T1000 (cell line): ENCODE measurements around the gene VAMP2.

Experiments used
- DNase-seq: peaks from one replicate; lab custom pipeline; 2025; ENCODE audit warnings: mixed read lengths; lab: John Stamatoyannopoulos, UW

VAMP2 gene

DNA sequence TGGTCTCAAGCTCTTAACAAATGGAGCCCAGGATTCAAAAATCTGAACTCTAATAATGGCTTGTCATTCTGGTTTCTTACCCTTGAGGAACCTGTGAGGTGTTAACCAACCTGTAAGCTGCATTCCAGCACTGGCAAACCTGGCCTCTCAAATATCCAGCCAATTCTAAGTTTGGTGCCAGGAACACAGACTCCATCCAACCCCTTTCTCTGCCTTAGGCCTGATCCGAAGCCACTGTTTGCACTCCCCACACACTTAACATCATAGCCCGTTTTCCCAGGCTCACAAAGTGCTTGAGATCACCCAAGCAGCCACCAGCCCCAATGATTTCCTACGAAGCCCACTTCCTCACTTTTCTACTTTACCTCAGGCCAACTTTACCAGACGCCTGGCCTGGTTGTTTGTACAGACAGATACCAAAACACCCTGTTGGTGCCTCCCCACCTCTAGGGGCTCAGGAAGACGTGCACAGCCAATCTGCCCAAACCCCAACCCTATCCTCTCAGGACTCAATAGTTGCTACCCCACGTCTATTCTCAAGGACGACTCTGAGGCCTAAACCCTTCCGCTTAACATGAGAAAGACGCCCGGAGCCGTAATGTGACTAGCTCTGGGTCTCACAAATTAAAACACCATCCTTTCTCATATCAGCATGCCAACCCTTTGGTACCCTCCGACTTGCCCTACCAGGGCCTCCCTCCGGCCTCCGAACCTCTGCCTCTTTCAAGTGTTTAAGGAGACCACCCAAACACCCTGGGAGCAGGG is 7.3 kb downstream of the VAMP2 start:
- no peak for DNase-seq

DNA sequence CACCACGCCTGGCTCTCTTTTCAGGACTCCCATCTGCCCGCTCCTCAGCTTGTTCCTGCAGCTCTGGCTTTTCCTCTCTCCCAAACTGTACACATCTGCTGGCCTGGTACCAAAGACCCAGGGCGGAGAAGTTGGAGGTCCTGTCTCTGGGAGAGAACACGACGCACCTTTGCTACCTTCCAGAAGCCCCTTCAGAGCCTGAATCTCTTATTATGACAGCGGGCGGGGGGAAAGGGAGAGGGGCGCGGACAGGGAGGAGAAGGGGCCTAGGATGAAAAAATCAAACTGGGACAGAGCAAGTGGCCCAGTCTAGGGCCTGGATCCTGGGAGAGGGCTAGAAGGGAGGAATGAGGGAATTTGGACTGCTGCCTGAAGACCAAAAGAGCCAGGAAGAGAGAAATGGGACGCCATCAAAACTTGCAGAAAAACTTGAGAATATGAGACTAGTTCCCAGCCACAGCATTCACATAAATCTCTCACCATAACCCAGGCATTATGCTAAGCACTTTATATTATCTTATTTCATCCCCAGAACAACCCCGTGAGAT is 8.1 kb downstream of the VAMP2 start:
- DNase-seq, result no peak

DNA sequence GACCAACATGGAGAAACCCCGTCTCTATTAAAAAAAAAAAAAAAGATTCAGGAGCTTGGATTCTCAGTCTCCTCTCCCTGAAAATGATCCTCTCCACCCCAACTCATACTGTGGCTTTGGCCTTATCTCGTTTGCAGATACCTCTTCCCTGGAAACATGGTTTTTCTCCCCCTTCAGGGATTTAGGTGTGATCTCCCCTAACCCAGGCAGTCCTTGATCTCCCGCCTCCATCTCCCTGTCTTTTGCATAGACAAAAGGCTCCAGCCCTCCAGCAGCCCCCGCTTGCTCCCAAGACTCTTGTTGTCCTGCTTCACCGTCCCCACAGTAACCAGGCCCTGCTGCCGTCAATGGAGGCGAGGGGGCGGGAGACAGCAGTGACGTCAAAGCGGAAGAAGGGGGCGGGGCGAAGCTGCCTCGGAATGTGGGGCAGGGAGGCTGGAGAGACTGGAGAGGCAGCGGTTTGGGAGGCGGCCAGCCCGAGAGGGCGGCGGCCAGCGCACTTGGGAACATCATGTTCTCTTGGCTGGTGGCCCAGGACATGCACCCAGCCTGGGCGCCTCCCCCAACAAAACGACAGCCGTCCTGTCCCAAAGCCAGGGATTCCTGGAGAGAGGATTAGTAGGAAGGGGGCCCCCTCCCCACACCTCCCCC is 8.7 kb downstream of the VAMP2 start:
- DNase-seq, result peak; percentile 96

DNA sequence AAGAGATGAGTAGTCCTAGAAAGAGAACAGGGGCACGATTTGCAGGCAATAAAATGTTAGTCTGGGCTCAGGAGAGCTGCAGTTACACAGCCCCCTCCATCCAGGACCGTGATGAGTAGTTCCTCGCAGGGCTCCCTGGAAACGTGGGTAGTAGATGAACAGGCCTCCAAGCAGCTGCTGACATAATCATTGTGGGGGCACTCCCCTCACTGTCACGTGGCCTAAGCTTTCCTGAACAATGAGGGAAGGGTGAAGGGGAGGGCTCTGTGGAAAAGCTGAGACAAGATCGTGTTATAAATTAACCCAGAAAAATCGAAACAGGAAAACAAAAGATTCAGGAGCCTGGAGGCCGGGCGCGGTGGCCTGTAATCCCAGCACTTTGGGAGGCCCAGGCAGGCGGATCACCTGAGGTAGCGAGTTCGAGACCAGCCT is 9.2 kb downstream of the VAMP2 start:
- DNase-seq, result peak; percentile 79

DNA sequence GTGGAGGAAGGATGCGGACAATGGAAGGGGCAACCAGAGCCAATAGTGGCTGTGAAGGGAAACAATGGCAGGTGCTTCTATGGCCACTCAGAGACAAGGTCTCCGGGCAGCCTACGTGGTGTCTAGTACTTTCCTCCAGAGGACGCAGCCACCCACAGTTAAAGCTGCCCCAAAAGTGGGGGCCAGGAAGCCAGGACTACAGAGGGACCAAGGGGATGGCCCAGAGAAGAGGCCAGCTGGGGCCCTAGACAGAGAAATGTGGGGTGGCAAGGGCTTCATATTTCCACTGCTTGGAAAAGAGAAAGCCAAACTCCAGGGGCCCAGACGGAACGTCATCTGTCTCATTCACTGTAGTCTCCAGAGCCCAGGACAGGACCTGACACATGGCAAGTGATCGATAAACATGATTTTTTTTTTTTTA is 9.7 kb downstream of the VAMP2 start:
- no peak for DNase-seq

DNA sequence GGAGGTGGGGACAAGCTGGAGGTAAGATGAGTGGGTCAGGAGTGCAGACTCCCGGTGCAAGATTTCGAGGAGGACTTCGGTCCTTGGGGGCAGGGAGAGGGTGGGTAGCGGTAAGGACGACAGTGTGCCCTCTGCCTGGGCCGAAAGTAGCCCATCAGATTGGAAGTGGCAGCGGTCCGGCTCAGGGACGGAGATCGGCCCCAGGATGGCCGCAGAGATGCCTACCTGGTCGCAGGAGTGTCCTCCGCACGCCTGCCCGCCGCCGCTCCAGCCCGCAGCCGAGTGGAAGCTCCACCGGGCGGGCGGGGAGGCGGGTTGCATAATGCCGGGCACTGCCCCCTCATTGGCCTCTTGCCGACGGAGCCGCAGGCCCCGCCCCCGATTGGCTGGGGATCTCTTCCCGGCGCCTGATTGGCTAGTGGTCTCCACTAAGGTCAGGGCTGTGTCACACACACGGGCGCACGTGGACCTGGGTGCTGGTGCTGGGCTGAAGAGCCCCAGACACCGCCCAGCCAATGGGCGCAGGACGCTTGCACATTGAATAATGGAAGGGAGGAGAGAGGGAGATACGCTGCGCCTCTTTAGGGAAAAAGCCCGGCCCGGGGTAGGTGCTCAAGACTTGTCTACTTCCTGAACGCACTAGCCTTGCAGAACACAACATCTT is 10.5 kb downstream of the VAMP2 start, which contains the start of gene PER1:
PER1 (minus strand) TSS at position 293 of the 664 bp plus-strand sequence. CDS start 1,698 bp downstream, outside the sequence.
- DNase-seq, result peak; percentile 92

DNA sequence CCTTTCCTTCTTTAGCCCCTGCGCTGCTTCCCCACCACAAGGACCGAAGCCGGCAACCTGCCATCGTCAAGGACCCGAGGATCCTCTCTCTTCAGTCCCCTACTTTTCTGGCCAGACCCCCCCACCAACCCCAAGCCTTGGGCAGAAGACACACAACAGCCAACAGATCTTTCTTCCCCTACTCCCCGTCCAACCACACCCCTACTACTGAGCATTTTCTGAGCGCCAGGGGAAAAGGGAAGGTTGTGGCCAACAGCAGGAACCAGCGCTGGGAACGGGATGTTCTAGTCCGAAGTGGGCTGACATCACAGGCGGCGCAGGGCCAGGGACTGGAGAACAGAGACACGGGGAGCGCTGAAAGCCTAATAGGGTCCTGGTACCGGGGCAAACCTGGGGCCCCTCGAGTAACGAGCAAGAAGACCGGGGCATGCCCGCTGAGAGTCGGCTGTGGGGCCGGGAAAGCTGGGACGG is 11.1 kb downstream of the VAMP2 start:
- no peak for DNase-seq

DNA sequence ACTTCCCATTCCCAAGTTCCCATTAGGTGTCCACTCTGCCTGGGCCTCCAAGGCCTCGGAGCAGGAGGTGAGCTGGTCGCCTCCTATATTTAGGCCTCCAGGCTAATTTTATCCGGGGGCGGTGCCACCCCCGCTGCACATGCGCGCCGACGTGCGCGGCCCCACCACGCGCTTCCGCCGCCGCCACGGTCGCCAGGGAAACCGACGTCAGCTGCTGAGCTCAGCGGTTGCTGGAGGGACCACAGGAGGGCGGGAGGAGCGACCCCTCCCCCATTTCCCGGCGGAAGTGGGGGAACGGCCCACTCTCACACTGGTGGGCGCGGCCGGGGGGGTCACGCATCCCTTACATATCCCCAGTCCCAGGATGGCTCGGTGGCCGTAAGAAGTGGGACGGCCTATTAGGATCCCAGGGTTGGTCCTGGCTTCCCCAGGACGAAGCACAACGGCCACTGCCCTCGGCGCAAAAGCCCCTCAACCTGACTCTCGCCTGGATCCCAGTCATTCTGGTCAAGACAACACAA is 11.6 kb downstream of the VAMP2 start:
- DNase-seq, result peak; percentile 82

DNA sequence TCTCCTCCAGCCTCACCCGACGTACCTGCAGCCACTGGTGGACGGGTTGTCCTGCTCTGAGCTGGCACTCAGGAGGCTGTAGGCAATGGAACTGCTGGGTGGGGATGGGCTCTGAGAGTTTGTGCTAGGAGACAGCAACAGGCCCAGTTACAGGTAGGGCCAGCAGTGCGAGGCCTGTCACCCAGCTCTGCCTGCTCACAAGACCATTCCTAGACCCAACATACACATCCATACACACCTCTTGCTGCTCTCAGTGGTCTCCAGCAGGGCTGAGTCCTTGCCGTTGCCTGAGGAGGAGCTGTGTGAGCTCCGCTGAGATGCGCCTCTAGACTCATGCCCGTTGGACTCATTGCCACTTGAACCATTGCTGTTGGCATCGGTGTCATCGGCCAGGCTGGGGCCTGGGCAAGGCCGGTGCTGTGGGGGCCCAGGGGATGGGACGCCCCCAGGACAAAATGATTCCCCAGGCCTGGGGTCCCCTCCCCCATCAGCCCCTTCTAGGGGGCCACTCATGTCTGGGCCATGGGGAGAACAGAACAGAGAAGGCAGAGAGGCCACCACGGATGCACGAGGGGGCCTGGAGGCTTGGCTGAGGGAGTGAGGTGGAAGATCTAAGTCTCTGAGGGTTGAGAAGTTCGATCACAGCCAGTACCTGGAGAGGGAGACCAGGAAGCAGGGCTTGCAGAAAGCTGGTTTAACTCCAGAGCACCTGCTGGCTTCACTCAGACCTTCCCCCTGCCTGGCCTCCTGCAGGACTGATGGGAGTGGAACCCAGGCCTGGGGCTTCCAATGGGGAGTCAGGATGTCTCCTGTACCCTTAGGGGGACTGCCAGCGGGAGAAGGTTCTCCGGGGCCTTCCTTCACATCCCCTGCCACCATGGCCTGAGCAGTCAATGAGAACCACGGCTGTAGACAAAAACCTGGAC is 12.3 kb downstream of the VAMP2 start:
- no peak for DNase-seq

DNA sequence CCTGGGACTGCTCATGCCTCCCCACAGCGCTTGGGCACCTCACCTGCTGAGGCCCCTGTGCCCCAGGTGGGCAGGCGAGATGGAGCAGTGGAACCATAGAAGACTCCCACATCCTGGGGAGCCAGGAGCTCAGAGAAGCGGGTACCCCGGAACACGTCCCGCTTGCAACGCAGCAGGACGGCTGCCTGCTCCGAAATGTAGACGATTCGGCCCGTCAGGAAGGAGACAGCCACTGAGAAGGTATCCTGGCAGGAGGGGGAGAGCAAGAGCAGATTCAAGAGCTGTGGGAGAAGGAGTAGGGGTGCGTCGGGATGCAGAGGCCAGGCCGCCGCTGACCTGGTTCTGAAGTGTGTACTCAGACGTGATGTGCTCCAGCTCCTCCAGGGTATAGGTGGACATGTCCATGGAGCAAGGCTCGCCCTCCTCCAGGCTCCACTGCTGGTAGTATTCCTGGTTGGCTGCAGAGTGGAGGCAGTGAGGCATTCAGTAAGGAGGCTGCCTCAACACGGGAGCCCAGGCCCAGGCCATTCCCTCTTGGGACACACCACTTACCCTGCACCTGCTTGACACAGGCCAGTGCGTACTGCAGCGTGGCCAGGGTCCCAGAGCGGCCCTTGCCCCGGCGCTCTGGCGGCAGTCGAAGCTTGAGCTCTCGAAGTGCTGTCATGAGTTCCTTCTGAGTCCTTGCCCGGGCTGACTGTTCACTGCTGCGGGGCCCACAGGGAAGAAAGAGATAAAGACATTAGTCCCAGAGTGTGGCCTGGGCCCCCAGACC is 13.1 kb downstream of the VAMP2 start:
- no peak for DNase-seq

DNA sequence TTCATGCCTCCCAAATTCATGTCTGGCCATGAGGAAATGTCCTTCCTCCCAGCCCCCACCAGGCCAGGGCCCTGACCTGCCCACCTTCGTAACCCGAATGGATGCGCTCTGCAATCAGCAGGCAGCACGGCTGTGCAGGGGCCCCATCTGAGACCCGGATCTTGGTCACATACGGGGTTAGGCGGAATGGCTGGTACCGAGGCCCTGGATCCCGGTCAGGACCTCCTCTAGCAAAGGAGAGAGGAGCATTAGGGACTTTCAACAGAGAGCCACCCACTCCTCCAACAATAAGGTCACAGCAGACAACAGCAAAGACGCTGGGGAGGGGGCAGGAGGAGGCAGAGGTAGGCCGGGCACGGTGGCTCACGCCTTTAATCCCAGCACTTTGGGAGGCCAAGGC is 14.2 kb downstream of the VAMP2 start:
- DNase-seq, result no peak

DNA sequence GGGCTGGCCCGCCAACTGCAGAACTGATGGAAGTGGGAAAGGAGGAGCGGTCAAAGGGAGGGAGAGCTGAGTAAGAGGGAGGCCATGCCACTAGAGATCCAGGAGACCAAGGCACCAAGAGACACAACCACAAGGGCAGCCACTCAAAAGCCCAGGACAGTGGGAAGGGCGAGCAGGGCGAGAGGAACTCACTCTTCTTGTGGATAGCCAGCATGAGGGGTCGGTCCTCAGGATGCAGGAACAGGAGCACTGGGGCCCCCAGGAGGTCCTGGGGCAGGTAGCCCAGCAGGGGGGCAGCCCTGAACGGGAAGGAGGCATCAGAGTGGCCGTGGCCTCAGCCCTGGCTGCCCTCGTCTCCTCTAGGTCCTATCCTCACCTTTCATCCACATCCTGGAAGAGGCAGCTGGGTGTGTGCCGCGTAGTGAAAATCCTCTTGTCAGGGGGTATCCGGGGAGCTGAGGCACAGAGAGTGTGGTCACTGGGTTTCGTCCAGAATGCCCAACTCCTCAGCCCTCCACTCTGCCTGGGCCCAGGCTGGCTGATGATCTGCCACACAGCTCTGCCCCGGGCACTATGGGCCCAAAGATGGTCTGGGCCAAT is 14.8 kb downstream of the VAMP2 start:
- DNase-seq, result no peak

DNA sequence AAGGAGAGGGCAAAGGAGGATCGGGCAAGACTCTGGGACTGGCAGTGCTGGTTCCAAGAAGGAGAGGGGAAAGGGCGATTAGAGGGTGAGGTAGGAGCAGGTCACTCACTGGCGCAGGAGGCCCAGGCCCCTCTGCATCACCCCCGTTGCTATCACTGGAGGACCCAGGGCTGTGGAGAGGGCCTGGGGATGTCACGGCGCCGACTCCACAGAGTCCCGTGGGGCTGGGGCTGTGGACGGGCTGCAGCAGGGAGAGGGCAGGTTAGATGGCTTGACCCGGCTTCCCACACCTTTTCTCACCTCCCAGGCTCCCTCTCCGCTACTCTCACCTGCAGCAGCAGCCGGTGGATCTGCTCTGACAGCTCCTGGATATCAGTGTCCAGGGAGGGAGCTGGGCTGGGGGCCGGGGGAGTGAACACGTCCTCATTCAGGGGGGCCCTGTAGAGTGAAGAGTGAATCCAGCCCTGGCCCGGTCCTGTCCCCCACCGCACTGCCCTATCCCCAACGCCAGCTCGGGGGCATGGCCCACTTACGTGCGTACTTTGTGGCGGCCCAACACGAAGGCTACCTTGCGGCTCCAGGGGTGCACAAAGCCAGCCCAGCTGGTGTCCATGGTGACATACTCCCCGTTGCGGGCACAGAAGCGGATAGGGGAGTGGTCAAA is 15.5 kb downstream of the VAMP2 start:
- no peak for DNase-seq

DNA sequence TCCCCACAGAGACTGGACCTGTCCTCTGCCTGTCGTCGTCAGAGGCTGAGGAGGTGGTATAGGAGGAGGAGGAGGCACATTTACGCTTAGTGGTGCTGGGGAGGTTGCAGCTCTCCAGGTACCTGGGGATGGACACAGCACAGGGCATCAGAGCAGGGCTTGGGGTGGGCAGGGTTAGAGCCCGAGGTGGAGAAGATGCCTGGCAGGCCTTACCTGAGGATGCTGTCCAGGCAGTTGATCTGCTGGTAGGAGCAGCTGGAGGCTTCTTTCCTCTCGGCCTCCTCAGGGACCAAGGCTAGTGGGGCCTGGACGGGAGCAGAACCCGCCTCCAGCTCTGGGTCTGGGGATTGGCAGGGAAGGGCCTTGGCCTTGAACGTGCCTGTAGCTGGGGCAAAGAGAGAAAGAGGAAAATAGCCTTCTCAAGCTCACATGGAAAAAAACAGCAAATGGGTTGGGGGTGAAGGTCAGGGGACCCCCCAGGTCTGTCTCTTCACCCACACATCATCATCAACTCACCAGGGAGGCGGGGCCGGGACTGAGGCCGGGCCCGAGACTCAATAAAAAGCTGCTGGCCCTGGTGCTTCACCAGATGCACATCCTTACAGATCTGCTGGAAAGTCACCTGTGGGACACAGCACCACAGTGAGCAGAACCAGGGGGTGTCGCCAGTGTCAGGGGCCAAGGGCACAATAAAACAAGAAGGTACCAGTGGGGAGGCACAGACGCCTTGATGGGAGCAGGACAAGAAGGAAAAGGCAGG is 16.2 kb downstream of the VAMP2 start:
- no peak for DNase-seq

DNA sequence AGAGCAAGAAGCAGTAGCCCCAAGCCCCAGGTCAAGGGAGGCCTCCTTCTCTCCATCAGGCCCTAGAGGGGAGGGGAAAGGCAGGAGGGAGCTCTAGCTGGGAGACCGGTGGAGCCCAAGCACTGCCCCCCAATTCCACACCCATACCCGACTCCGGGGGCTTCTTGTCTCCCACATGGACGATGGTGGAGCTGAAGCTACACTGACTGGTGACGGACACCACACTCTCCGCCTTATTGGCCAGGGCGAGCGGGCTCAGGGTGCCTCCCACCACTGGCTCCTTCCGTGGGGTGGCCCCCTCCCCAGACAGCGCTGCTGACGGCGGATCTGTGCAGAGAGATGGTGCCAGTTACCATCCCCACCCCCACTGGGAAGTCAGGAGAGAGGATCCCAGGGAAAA is 16.9 kb downstream of the VAMP2 start:
- DNase-seq, result no peak

DNA sequence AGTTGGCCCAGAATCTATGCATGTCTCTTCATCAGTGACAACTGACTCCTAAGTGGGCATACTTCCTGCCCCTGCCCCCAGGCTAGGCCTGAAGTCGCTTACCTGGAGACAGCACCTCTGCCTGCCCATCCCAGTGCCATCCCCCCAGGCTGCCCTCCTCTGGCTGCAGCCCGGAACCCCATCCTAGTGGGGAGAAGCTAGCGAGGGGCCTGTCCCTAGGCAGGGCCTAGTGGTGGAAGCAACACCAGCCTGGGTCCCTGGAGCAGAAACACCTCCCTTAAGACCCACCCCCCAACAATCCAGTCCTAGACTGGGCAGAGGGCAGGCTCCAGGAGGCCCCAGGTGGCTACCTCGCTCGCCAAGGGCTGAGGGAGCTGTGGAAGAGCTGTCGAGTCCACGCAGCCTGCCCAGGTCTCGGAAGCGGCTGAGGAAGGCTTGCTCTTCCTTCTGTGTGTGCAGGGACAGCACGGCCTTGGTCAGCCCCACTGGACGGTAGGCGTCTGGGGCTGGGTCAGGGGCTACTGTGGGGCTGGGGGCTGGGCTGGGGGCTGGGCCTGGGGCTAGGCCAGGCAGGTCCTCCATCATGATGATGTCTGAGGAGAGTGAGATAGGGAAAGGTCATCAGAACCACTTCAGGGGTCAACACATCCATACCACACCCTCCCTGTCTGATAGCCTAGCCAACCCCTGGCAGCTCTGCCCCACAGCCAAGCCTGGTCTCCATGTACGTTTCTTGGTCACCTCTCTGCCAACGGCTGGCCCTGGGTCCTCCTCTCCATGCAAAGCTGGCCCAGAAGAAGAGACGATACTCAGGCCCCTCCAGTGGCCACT is 18.1 kb downstream of the VAMP2 start:
- no peak for DNase-seq

DNA sequence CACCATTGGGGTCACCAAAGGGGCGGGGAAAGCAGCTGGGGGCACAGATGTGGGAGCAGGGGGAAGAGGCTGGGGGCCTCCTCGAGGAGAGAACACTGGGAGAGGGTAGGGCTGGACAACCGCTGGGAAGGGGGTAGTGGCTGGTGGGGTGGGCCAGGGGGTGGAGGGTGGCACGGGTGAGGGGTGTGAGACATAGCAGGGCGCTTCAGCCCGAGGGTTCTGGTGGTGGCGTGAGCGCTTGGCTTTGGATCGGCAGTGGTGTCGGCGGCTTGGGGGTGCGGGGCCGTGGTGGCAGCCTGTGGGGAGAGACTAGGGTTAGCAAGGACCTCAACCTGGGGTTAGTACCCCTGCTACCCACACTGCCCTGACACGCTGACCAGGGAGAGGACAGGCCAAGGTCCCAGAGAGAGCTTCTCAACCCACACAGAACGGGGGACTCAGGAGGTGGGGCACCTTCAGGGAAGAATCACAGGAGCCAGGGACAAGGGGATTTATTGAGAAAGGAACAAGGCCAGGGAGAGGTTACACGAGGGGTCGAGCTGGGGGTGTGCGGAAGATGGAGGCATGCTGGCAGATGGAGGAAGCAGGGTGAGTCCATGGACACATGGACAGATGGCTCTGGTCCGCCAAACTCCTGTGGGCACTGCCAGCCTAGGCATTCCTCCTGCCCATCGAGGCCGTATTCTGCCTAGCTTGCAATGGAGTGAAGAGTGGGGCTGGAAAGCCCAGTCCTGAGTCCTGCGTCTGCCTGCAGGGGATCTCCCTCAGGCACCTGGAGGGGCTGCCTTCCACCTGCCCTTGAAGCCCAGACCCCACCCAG is 19.0 kb downstream of the VAMP2 start:
- DNase-seq, result no peak
